Activated T-cell treated with anti-CD3 and anti-CD28 coated beads, Interleukin-2, amount 50 U/mL, for 24 hours (primary cell): ENCODE results near the gene XRCC4.

Source experiments
- DNase-seq: peaks from one replicate; pipeline ENCODE4 v3.0.0-alpha.2; 2020
- H3K27ac Mint-ChIP-seq: 2 replicates; pipeline ENCODE4 v1.8.0; 2020; ENCODE audit warnings: mild to moderate bottlenecking, mixed read lengths
- H3K27me3 Mint-ChIP-seq: 2 replicates; pipeline ENCODE4 v1.8.0; 2020; ENCODE audit warnings: mixed read lengths
- H3K36me3 Mint-ChIP-seq: 2 replicates; pipeline ENCODE4 v1.8.0; 2020; ENCODE audit warnings: low read depth, mixed read lengths
- H3K4me1 Mint-ChIP-seq: 2 replicates; pipeline ENCODE4 v1.8.0; 2020; ENCODE audit warnings: low read depth, mixed read lengths
- H3K4me3 Mint-ChIP-seq: 2 replicates; pipeline ENCODE4 v1.8.0; 2020; ENCODE audit warnings: mild to moderate bottlenecking, moderate library complexity, mixed read lengths
- H3K9me3 Mint-ChIP-seq: 2 replicates; pipeline ENCODE4 v1.8.0; 2020; ENCODE audit warnings: mixed read lengths

Gene XRCC4

GRCh38 chr5:83363111-83363885, 286.0 kb downstream of the XRCC4 start:
- Mint-ChIP-seq H3K9me3 (peaks cover 3% of the 10 kb centered on the region), H3K36me3 (no peaks in the 10 kb centered on the region)

GRCh38 chr5:83363886-83364275, 286.5 kb downstream of the XRCC4 start:
- DNase-seq, result no peak
- H3K4me1 Mint-ChIP-seq, result no peaks in the 10 kb centered on the region
- H3K27ac Mint-ChIP-seq, result no peak overlapping the region
- H3K4me3 Mint-ChIP-seq, result no peak overlapping the region
- peaks cover 3% of the 10 kb centered on the region for H3K9me3 Mint-ChIP-seq
- H3K36me3 Mint-ChIP-seq, result no peaks in the 10 kb centered on the region
- H3K27me3 Mint-ChIP-seq, result no peaks in the 10 kb centered on the region

More at GRCh38 chr5:83363111-83363885, 286.0 kb downstream of the XRCC4 start:
- no peak for DNase-seq
- Mint-ChIP-seq H3K27ac (no peak overlapping the region), H3K4me3 (no peak overlapping the region), H3K27me3 (no peaks in the 10 kb centered on the region), H3K4me1 (no peaks in the 10 kb centered on the region)

GRCh38 chr5:83364312-83365299, 287.3 kb downstream of the XRCC4 start:
- H3K4me3 Mint-ChIP-seq, result no peak overlapping the region
- H3K27me3 Mint-ChIP-seq, result no peaks in the 10 kb centered on the region
- H3K36me3 Mint-ChIP-seq, result no peaks in the 10 kb centered on the region
- H3K27ac Mint-ChIP-seq, result no peak overlapping the region
- H3K4me1 Mint-ChIP-seq, result no peaks in the 10 kb centered on the region
- DNase-seq, result no peak
- H3K9me3 Mint-ChIP-seq, result peaks cover 3% of the 10 kb centered on the region

- no peak overlapping the region for H3K27ac Mint-ChIP-seq
- no peak for DNase-seq
These were observed 291.0 kb downstream of the XRCC4 start for GRCh38 chr5:83368319-83368718.

GRCh38 chr5:83368835-83369234, 291.5 kb downstream of the XRCC4 start:
- Mint-ChIP-seq H3K27me3 (no peaks in the 10 kb centered on the region), H3K9me3 (no peaks in the 10 kb centered on the region), H3K36me3 (no peaks in the 10 kb centered on the region), H3K4me1 (no peaks in the 10 kb centered on the region), H3K4me3 (no peak overlapping the region), H3K27ac (no peak overlapping the region)
- DNase-seq, result no peak

More at GRCh38 chr5:83368319-83368718, 291.0 kb downstream of the XRCC4 start:
- H3K4me1 Mint-ChIP-seq, result no peaks in the 10 kb centered on the region
- no peaks in the 10 kb centered on the region for H3K36me3 Mint-ChIP-seq
- no peak overlapping the region for H3K4me3 Mint-ChIP-seq
- H3K9me3 Mint-ChIP-seq, result no peaks in the 10 kb centered on the region
- no peaks in the 10 kb centered on the region for H3K27me3 Mint-ChIP-seq

GRCh38 chr5:83370957-83371356, 293.6 kb downstream of the XRCC4 start:
- H3K4me1 Mint-ChIP-seq, result no peaks in the 10 kb centered on the region
- H3K27me3 Mint-ChIP-seq, result no peaks in the 10 kb centered on the region
- no peaks in the 10 kb centered on the region for H3K9me3 Mint-ChIP-seq
- H3K4me3 Mint-ChIP-seq, result no peak overlapping the region
- H3K27ac Mint-ChIP-seq, result no peak overlapping the region
- DNase-seq, result no peak
- H3K36me3 Mint-ChIP-seq, result no peaks in the 10 kb centered on the region

GRCh38 chr5:83371726-83372125, 294.4 kb downstream of the XRCC4 start:
- no peak overlapping the region for H3K27ac Mint-ChIP-seq
- no peaks in the 10 kb centered on the region for H3K27me3 Mint-ChIP-seq
- no peaks in the 10 kb centered on the region for H3K36me3 Mint-ChIP-seq
- DNase-seq, result no peak
- H3K4me3 Mint-ChIP-seq, result no peak overlapping the region
- H3K4me1 Mint-ChIP-seq, result no peaks in the 10 kb centered on the region
- H3K9me3 Mint-ChIP-seq, result no peaks in the 10 kb centered on the region

- Mint-ChIP-seq H3K4me1 (no peaks in the 10 kb centered on the region), H3K4me3 (no peak overlapping the region), H3K9me3 (no peaks in the 10 kb centered on the region), H3K27ac (no peak overlapping the region), H3K36me3 (no peaks in the 10 kb centered on the region), H3K27me3 (no peaks in the 10 kb centered on the region)
- no peak for DNase-seq
These were observed 297.2 kb downstream of the XRCC4 start for GRCh38 chr5:83374547-83374946.

- no peaks in the 10 kb centered on the region for H3K27me3 Mint-ChIP-seq
- no peak overlapping the region for H3K4me3 Mint-ChIP-seq
- no peak overlapping the region for H3K27ac Mint-ChIP-seq
- H3K9me3 Mint-ChIP-seq, result no peaks in the 10 kb centered on the region
- DNase-seq, result no peak
- no peaks in the 10 kb centered on the region for H3K4me1 Mint-ChIP-seq
- no peaks in the 10 kb centered on the region for H3K36me3 Mint-ChIP-seq
These were observed 297.9 kb downstream of the XRCC4 start for GRCh38 chr5:83375049-83375745.

- no peak overlapping the region for H3K4me3 Mint-ChIP-seq
- H3K4me1 Mint-ChIP-seq, result no peaks in the 10 kb centered on the region
- DNase-seq, result no peak
- H3K27ac Mint-ChIP-seq, result no peak overlapping the region
- H3K36me3 Mint-ChIP-seq, result no peaks in the 10 kb centered on the region
- no peaks in the 10 kb centered on the region for H3K27me3 Mint-ChIP-seq
- no peaks in the 10 kb centered on the region for H3K9me3 Mint-ChIP-seq
These were observed 299.1 kb downstream of the XRCC4 start for GRCh38 chr5:83376461-83376860.

- H3K9me3 Mint-ChIP-seq, result peaks cover 2% of the 10 kb centered on the region
- no peak overlapping the region for H3K4me3 Mint-ChIP-seq
- no peak overlapping the region for H3K27ac Mint-ChIP-seq
- no peaks in the 10 kb centered on the region for H3K4me1 Mint-ChIP-seq
- no peaks in the 10 kb centered on the region for H3K36me3 Mint-ChIP-seq
- H3K27me3 Mint-ChIP-seq, result no peaks in the 10 kb centered on the region
- no peak for DNase-seq
These were observed 300.0 kb downstream of the XRCC4 start for GRCh38 chr5:83377131-83377865.

GRCh38 chr5:83378624-83379289, 301.4 kb downstream of the XRCC4 start:
- Mint-ChIP-seq H3K27me3 (no peaks in the 10 kb centered on the region), H3K4me3 (no peak overlapping the region), H3K27ac (no peak overlapping the region)

GRCh38 chr5:83385812-83386211, 308.5 kb downstream of the XRCC4 start:
- Mint-ChIP-seq H3K36me3 (no peaks in the 10 kb centered on the region), H3K27me3 (no peaks in the 10 kb centered on the region), H3K4me3 (no peak overlapping the region), H3K4me1 (no peaks in the 10 kb centered on the region), H3K27ac (no peak overlapping the region), H3K9me3 (peaks cover 6% of the 10 kb centered on the region)
- no peak for DNase-seq

More at GRCh38 chr5:83378624-83379289, 301.4 kb downstream of the XRCC4 start:
- DNase-seq, result no peak
- no peaks in the 10 kb centered on the region for H3K4me1 Mint-ChIP-seq
- H3K36me3 Mint-ChIP-seq, result no peaks in the 10 kb centered on the region
- peaks cover 6% of the 10 kb centered on the region for H3K9me3 Mint-ChIP-seq
